Mesangial cell (primary cell): ENCODE data around the gene DROSHA. TPM values are rescaled to one million over a fixed set of nuclear protein-coding genes. Genes with fewer than 3 reads are reported as not detected.

Experiments used
- total RNA-seq: library from RNA; depleted of rRNA; stranded (reverse); fragments of >200 nt; gene quantifications from 2 replicates; pipeline ENCODE4 v1.2.3, GENCODE V29; 2015

Gene DROSHA, protein sequence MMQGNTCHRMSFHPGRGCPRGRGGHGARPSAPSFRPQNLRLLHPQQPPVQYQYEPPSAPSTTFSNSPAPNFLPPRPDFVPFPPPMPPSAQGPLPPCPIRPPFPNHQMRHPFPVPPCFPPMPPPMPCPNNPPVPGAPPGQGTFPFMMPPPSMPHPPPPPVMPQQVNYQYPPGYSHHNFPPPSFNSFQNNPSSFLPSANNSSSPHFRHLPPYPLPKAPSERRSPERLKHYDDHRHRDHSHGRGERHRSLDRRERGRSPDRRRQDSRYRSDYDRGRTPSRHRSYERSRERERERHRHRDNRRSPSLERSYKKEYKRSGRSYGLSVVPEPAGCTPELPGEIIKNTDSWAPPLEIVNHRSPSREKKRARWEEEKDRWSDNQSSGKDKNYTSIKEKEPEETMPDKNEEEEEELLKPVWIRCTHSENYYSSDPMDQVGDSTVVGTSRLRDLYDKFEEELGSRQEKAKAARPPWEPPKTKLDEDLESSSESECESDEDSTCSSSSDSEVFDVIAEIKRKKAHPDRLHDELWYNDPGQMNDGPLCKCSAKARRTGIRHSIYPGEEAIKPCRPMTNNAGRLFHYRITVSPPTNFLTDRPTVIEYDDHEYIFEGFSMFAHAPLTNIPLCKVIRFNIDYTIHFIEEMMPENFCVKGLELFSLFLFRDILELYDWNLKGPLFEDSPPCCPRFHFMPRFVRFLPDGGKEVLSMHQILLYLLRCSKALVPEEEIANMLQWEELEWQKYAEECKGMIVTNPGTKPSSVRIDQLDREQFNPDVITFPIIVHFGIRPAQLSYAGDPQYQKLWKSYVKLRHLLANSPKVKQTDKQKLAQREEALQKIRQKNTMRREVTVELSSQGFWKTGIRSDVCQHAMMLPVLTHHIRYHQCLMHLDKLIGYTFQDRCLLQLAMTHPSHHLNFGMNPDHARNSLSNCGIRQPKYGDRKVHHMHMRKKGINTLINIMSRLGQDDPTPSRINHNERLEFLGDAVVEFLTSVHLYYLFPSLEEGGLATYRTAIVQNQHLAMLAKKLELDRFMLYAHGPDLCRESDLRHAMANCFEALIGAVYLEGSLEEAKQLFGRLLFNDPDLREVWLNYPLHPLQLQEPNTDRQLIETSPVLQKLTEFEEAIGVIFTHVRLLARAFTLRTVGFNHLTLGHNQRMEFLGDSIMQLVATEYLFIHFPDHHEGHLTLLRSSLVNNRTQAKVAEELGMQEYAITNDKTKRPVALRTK (N-terminal part only)
- 30.8 and 34.7 TPM in 2 replicates for total RNA-seq

GRCh38 chr5:31531888-31532547 is at the start of gene DROSHA, which contains the start of gene C5orf22:
Gene DROSHA, minus strand, starts transcription at chr5:31532093. Its CDS starts 3,034 bp downstream, at chr5:31529059.
Gene C5orf22, plus strand, starts transcription at chr5:31532301. Its CDS starts 92 bp downstream, at chr5:31532393.

Other genes with a start within 250 kb of the DROSHA start
- gene C5orf22, start 208 bp upstream of the DROSHA start, total RNA-seq = 16.1 TPM in 2 replicates
- 1.3 and 3.8 TPM in 2 replicates for gene PDZD2, start 107.0 kb upstream of the DROSHA start, total RNA-seq